Osteocyte (in vitro differentiated cells): Measurements from ENCODE around the gene OR1F1. TPM values are rescaled to one million over a fixed set of nuclear protein-coding genes. Genes with fewer than 3 reads are reported as not detected.

Experiments
- DNase-seq: peaks from one replicate; pipeline ENCODE4 v3.0.0; 2021; ENCODE audit warnings: mixed read lengths; ENCODE audit not compliant: unreplicated experiment; ENCODE audit errors: extremely low spot score
- H3K27ac Mint-ChIP-seq: one replicate; pipeline ENCODE4 v1.8.0; 2021; ENCODE audit warnings: mild to moderate bottlenecking, mixed read lengths; ENCODE audit not compliant: unreplicated experiment
- H3K27me3 Mint-ChIP-seq: one replicate; pipeline ENCODE4 v1.8.0; 2021; ENCODE audit warnings: mixed read lengths; ENCODE audit not compliant: unreplicated experiment
- H3K36me3 Mint-ChIP-seq: one replicate; pipeline ENCODE4 v1.8.0; 2021; ENCODE audit warnings: mixed read lengths; ENCODE audit not compliant: unreplicated experiment
- H3K4me1 Mint-ChIP-seq: one replicate; pipeline ENCODE4 v1.8.0; 2021; ENCODE audit warnings: mixed read lengths; ENCODE audit not compliant: unreplicated experiment
- H3K4me3 Mint-ChIP-seq: one replicate; pipeline ENCODE4 v1.8.0; 2021; ENCODE audit warnings: mild to moderate bottlenecking, moderate library complexity, mixed read lengths; ENCODE audit not compliant: unreplicated experiment
- H3K9me3 Mint-ChIP-seq: one replicate; pipeline ENCODE4 v1.8.0; 2021; ENCODE audit warnings: mixed read lengths; ENCODE audit not compliant: unreplicated experiment
- total RNA-seq: library from RNA; stranded (reverse); gene quantifications from 2 replicates; pipeline ENCODE4 v1.2.1, GENCODE V29; 2021
- TF ChIP-seq, protein P1 (sequence below): fragments of 200-600 bp; sonication (generic); IDR thresholded peaks from 2 replicates; pipeline ENCODE4 v1.5.0; 2021; ENCODE audit warnings: antibody characterized with exemption, mild to moderate bottlenecking, moderate library complexity

OR1F1 gene
- total RNA-seq, 1 donor from 2014 or later: not detected

- Mint-ChIP-seq H3K4me3 (no peak overlapping the region), H3K9me3 (no peaks in the 10 kb centered on the region), H3K27ac (no peak overlapping the region), H3K27me3 (peaks cover 2% of the 10 kb centered on the region), H3K36me3 (no peaks in the 10 kb centered on the region), H3K4me1 (no peaks in the 10 kb centered on the region)
- no peak for DNase-seq
- TF ChIP-seq, protein P1, sequence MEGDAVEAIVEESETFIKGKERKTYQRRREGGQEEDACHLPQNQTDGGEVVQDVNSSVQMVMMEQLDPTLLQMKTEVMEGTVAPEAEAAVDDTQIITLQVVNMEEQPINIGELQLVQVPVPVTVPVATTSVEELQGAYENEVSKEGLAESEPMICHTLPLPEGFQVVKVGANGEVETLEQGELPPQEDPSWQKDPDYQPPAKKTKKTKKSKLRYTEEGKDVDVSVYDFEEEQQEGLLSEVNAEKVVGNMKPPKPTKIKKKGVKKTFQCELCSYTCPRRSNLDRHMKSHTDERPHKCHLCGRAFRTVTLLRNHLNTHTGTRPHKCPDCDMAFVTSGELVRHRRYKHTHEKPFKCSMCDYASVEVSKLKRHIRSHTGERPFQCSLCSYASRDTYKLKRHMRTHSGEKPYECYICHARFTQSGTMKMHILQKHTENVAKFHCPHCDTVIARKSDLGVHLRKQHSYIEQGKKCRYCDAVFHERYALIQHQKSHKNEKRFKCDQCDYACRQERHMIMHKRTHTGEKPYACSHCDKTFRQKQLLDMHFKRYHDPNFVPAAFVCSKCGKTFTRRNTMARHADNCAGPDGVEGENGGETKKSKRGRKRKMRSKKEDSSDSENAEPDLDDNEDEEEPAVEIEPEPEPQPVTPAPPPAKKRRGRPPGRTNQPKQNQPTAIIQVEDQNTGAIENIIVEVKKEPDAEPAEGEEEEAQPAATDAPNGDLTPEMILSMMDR: no peak
Observed at GRCh38 chr16:3252967-3253366, 65.0 kb downstream of the OR1F1 start.

DNA sequence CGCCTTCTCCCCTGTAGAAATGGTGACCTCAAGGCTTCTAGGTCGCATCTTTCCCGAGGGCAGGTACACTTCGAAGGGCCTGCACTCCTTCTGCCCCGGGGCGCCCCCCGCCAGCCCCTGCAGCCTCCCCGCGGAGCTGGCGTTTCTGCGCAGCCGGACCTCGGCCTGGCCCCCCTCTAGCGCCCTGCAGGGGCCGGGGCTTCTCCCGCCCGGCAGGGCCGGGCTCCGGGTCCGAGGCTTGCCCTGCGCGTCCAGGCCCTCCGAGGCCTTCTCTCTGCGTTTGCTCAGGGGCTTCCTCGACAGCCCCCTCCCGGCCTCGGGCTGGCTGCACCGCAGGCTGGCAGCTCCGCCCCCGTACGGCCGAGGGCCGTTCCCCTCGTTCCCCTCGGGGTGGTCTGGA lies 66.3 kb downstream of the OR1F1 start:
- H3K27me3 Mint-ChIP-seq: no peaks in the 10 kb centered on the region
- H3K9me3 Mint-ChIP-seq: no peaks in the 10 kb centered on the region
- no peak overlapping the region for H3K4me3 Mint-ChIP-seq
- H3K36me3 Mint-ChIP-seq: no peaks in the 10 kb centered on the region
- DNase-seq: no peak
- H3K27ac Mint-ChIP-seq: no peak overlapping the region
- TF ChIP-seq, protein P1: no peak
- no peaks in the 10 kb centered on the region for H3K4me1 Mint-ChIP-seq

Other genes with a start within 250 kb of the OR1F1 start
- not detected in 2 replicates for gene KREMEN2, start 223.9 kb upstream of the OR1F1 start, total RNA-seq
- 8.4 and 11.9 TPM in 2 replicates for gene PAQR4, start 218.9 kb upstream of the OR1F1 start, total RNA-seq
- 10.4 and 14.0 TPM in 2 replicates for gene PKMYT1, start 207.8 kb upstream of the OR1F1 start, total RNA-seq
- gene CLDN9, start 175.3 kb upstream of the OR1F1 start, total RNA-seq: not detected in 2 replicates
- 0.32 TPM in 1 of 2 replicates, not detected in the other for gene CLDN6, start 170.0 kb upstream of the OR1F1 start, total RNA-seq
- gene TNFRSF12A, start 167.8 kb upstream of the OR1F1 start, total RNA-seq: 71.3 and 72.4 TPM in 2 replicates
- gene HCFC1R1, start 164.3 kb upstream of the OR1F1 start, total RNA-seq: 133 and 139 TPM in 2 replicates
- gene THOC6, start 164.2 kb upstream of the OR1F1 start, total RNA-seq: 36.6 and 40.1 TPM in 2 replicates
- not detected in 2 replicates for gene BICDL2, start 151.3 kb upstream of the OR1F1 start, total RNA-seq
- 3.0 and 3.6 TPM in 2 replicates for gene MMP25, start 141.6 kb upstream of the OR1F1 start, total RNA-seq
- gene IL32, start 122.6 kb upstream of the OR1F1 start, total RNA-seq: 8.8 and 13.2 TPM in 2 replicates
- not detected in 2 replicates for gene ZSCAN10, start 88.9 kb upstream of the OR1F1 start, total RNA-seq
- 14.8 and 15.9 TPM in 2 replicates for gene ZNF205, start 75.6 kb upstream of the OR1F1 start, total RNA-seq
- gene ZNF213, start 53.2 kb upstream of the OR1F1 start, total RNA-seq: 13.4 and 14.3 TPM in 2 replicates
- 9.0 and 9.1 TPM in 2 replicates for gene ZNF200, start 47.0 kb downstream of the OR1F1 start, total RNA-seq
- gene MEFV, start 68.4 kb downstream of the OR1F1 start, total RNA-seq: not detected in 2 replicates
- gene ZNF263, start 95.3 kb downstream of the OR1F1 start, total RNA-seq: 30.4 and 33.2 TPM in 2 replicates
- gene TIGD7, start 117.2 kb downstream of the OR1F1 start, total RNA-seq: 8.2 and 10.0 TPM in 2 replicates
- gene ZNF75A, start 117.3 kb downstream of the OR1F1 start, total RNA-seq: 24.2 and 26.2 TPM in 2 replicates
- gene OR2C1, start 167.7 kb downstream of the OR1F1 start, total RNA-seq: not detected in 2 replicates
- gene ZSCAN32, start 212.8 kb downstream of the OR1F1 start, total RNA-seq: 14.3 and 14.5 TPM in 2 replicates
- gene ZNF174, start 213.0 kb downstream of the OR1F1 start, total RNA-seq: 13.7 and 14.1 TPM in 2 replicates